C4-2B (cell line): ENCODE data around the gene ZFHX2.

Source experiments
- H3K27ac ChIP-seq: fragments of 450-650 bp; 2 replicates; pipeline ENCODE4 v1.5.1; 2017
- CTCF ChIP-seq: fragments of 450-650 bp; conservative IDR thresholded peaks from 2 replicates; pipeline ENCODE4 v1.5.1; 2017; ENCODE audit warnings: mild to moderate bottlenecking
- ZFX ChIP-seq: fragments of 450-650 bp; IDR thresholded peaks from 2 replicates; pipeline ENCODE4 v1.6.1; 2017

Gene ZFHX2

GRCh38 chr14:23569443-23570151 lies 18.0 kb upstream of the ZFHX2 start:
- TF ChIP-seq CTCF (no peak), ZFX (no peak)
- no peak overlapping the region for H3K27ac ChIP-seq

- TF ChIP-seq ZFX (no peak), CTCF (no peak; the same call in 1 of the 2 replicates)
- H3K27ac ChIP-seq, result peak overlapping the region; percentile 30; the same call in 1 of the 2 replicates
These were observed 17.2 kb upstream of the ZFHX2 start for GRCh38 chr14:23568600-23569331.

- TF ChIP-seq CTCF, result no peak
- TF ChIP-seq ZFX, result no peak
- H3K27ac ChIP-seq, result peak overlapping the region; percentile 30
These were observed 16.5 kb upstream of the ZFHX2 start for GRCh38 chr14:23568021-23568599.

- peak within 1 kb of the TSS; percentile 84 for H3K27ac ChIP-seq
- TF ChIP-seq ZFX, result no peak
- no peak for TF ChIP-seq CTCF
These were observed 15.8 kb upstream of the ZFHX2 start, which contains the start of gene AP1G2 for GRCh38 chr14:23567186-23568020. Gene AP1G2, minus strand, starts transcription at chr14:23567791. Its CDS starts 477 bp downstream, at chr14:23567314.

GRCh38 chr14:23566778-23567185 lies 15.2 kb upstream of the ZFHX2 start:
- peak overlapping the region; percentile 84 for H3K27ac ChIP-seq
- TF ChIP-seq CTCF (no peak), ZFX (no peak)

GRCh38 chr14:23566112-23566777 lies 14.7 kb upstream of the ZFHX2 start:
- peak overlapping the region; percentile 84 for H3K27ac ChIP-seq
- TF ChIP-seq CTCF (no peak), ZFX (no peak)
